H1 (cell line): ENCODE data around the gene LPAR2. TPM values are rescaled to one million over a fixed set of nuclear protein-coding genes. Genes with fewer than 3 reads are reported as not detected.

Experiments used
- BACH1 ChIP-seq: IDR thresholded peaks from 2 replicates; pipeline ENCODE4 v1.6.1; 2012; ENCODE audit warnings: low read length, improper control_type of control experiment
- CREB1 ChIP-seq: IDR thresholded peaks from 2 replicates; pipeline ENCODE4 v1.6.1; 2012; ENCODE audit warnings: inconsistent platforms
- GTF2F1 ChIP-seq: IDR thresholded peaks from 2 replicates; pipeline ENCODE4 v1.6.1; 2012; ENCODE audit warnings: low read depth, low read length, improper control_type of control experiment, borderline replicate concordance
- HDAC6 ChIP-seq: IDR thresholded peaks from one replicate; pipeline ENCODE4 v1.7.1; 2012; ENCODE audit warnings: low read depth, mild to moderate bottlenecking, inconsistent platforms, low read length, moderate library complexity
- JUND ChIP-seq: IDR thresholded peaks from 2 replicates; pipeline ENCODE4 v1.6.1; 2011; ENCODE audit warnings: mild to moderate bottlenecking, improper control_type of control experiment, low read length
- POLR2A ChIP-seq, 2 experiments: IDR thresholded peaks; 1 replicate in 1 of 2; 2 replicates in 1 of 2; pipeline ENCODE4 v1.6.1; 2011; ENCODE audit warnings: low read depth in 2 of 2, low read length in 2 of 2, mild to moderate bottlenecking in 2 of 2; ENCODE audit errors: control extremely low read depth in 1 of 2
- SIX5 ChIP-seq: IDR thresholded peaks from 2 replicates; pipeline ENCODE4 v1.6.1; 2011; ENCODE audit warnings: mild to moderate bottlenecking, low read depth, low read length
- TCF12 ChIP-seq: IDR thresholded peaks from 2 replicates; pipeline ENCODE4 v1.6.1; 2011; ENCODE audit warnings: low read depth, mild to moderate bottlenecking, low read length
- polyA plus RNA-seq, 7 experiments: library from polyadenylated mRNA; depleted of rRNA in 3 of 7; stranded (reverse) in 5 of 7; unstranded in 2 of 7; fragments of >200 nt in 5 of 7; fragments of 200-250 nt in 2 of 7; gene quantifications; 1 replicate in 5 of 7; 2 replicates in 1 of 7; 4 replicates in 1 of 7; pipeline versions ENCODE4 v1.2.1 to v1.2.3, GENCODE V29; 2011 to 2013; ENCODE audit warnings: missing spikeins in 2 of 7, mixed read lengths in 2 of 7
- total RNA-seq: library from RNA; stranded (reverse); fragmentation: NEBNext Ultra II Directional; extraction: Animal tissue kit (Norgen Biotek cat#: 25700); gene quantifications from 2 replicates; pipeline ENCODE4 v1.2.1, GENCODE V29; 2021
- TF ChIP-seq, protein P1 (sequence below): IDR thresholded peaks from 2 replicates; pipeline ENCODE4 v1.6.1; 2012; ENCODE audit warnings: low read length, inconsistent platforms
- TF ChIP-seq, protein P2 (sequence below): fragments of 300-600 bp; sonication (generic); IDR thresholded peaks from 2 replicates; pipeline ENCODE4 v1.7.1; 2012; ENCODE audit warnings: low read length, moderate library complexity, mild to moderate bottlenecking, inconsistent platforms; ENCODE audit not compliant: insufficient replicate concordance

The LPAR2 gene
- total and polyA plus RNA-seq, 2 of the 8 experiments (the other 6 are each of a cell fraction or from before 2014, with no cell fraction given), result 47.6 to 70.2 TPM

DNA sequence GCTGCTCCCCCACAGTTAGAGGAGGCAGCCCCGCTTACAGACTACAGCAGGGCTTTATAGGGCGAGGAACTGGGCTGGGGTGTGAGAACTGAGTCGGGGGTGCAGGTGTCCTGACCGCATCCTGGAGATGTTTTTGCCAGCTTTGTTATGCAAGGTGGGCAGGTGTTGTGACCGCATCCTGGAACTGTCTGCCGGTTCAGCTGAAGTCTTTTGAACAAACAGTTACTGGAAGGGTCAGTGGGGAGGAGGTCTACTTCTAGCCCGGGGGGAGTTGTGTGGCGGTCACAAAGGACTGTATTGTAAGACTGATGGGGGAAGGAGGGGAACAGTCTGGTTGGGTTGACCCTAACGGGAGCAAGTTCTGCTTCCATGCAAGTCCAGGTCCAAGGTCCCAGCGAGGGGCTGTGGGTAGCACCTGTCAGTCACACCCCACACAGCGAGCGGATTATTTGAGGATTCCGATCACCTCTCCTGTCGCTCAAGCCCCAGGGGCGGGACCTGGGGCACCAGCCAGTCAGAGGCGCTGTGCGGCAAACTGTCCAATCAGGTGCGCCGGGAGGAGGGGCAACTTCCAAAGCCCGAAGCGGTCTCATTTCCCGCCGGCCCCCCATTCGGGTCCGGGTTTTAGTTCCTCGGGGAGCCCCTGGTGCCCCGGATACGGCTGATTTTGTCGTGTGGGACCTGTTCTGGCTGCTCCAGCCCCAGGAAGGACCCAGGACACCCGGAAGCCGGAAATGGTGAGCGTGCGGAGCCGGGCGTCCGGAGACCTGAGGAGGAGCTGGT, 40.4 kb upstream of the LPAR2 start, which contains the start of gene ZNF101 (continued):
- TF ChIP-seq, protein P1, sequence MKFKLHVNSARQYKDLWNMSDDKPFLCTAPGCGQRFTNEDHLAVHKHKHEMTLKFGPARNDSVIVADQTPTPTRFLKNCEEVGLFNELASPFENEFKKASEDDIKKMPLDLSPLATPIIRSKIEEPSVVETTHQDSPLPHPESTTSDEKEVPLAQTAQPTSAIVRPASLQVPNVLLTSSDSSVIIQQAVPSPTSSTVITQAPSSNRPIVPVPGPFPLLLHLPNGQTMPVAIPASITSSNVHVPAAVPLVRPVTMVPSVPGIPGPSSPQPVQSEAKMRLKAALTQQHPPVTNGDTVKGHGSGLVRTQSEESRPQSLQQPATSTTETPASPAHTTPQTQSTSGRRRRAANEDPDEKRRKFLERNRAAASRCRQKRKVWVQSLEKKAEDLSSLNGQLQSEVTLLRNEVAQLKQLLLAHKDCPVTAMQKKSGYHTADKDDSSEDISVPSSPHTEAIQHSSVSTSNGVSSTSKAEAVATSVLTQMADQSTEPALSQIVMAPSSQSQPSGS, result no peak
- peak; percentile 79 for TF ChIP-seq TCF12
- TF ChIP-seq JUND, result no peak
- TF ChIP-seq, protein P2, sequence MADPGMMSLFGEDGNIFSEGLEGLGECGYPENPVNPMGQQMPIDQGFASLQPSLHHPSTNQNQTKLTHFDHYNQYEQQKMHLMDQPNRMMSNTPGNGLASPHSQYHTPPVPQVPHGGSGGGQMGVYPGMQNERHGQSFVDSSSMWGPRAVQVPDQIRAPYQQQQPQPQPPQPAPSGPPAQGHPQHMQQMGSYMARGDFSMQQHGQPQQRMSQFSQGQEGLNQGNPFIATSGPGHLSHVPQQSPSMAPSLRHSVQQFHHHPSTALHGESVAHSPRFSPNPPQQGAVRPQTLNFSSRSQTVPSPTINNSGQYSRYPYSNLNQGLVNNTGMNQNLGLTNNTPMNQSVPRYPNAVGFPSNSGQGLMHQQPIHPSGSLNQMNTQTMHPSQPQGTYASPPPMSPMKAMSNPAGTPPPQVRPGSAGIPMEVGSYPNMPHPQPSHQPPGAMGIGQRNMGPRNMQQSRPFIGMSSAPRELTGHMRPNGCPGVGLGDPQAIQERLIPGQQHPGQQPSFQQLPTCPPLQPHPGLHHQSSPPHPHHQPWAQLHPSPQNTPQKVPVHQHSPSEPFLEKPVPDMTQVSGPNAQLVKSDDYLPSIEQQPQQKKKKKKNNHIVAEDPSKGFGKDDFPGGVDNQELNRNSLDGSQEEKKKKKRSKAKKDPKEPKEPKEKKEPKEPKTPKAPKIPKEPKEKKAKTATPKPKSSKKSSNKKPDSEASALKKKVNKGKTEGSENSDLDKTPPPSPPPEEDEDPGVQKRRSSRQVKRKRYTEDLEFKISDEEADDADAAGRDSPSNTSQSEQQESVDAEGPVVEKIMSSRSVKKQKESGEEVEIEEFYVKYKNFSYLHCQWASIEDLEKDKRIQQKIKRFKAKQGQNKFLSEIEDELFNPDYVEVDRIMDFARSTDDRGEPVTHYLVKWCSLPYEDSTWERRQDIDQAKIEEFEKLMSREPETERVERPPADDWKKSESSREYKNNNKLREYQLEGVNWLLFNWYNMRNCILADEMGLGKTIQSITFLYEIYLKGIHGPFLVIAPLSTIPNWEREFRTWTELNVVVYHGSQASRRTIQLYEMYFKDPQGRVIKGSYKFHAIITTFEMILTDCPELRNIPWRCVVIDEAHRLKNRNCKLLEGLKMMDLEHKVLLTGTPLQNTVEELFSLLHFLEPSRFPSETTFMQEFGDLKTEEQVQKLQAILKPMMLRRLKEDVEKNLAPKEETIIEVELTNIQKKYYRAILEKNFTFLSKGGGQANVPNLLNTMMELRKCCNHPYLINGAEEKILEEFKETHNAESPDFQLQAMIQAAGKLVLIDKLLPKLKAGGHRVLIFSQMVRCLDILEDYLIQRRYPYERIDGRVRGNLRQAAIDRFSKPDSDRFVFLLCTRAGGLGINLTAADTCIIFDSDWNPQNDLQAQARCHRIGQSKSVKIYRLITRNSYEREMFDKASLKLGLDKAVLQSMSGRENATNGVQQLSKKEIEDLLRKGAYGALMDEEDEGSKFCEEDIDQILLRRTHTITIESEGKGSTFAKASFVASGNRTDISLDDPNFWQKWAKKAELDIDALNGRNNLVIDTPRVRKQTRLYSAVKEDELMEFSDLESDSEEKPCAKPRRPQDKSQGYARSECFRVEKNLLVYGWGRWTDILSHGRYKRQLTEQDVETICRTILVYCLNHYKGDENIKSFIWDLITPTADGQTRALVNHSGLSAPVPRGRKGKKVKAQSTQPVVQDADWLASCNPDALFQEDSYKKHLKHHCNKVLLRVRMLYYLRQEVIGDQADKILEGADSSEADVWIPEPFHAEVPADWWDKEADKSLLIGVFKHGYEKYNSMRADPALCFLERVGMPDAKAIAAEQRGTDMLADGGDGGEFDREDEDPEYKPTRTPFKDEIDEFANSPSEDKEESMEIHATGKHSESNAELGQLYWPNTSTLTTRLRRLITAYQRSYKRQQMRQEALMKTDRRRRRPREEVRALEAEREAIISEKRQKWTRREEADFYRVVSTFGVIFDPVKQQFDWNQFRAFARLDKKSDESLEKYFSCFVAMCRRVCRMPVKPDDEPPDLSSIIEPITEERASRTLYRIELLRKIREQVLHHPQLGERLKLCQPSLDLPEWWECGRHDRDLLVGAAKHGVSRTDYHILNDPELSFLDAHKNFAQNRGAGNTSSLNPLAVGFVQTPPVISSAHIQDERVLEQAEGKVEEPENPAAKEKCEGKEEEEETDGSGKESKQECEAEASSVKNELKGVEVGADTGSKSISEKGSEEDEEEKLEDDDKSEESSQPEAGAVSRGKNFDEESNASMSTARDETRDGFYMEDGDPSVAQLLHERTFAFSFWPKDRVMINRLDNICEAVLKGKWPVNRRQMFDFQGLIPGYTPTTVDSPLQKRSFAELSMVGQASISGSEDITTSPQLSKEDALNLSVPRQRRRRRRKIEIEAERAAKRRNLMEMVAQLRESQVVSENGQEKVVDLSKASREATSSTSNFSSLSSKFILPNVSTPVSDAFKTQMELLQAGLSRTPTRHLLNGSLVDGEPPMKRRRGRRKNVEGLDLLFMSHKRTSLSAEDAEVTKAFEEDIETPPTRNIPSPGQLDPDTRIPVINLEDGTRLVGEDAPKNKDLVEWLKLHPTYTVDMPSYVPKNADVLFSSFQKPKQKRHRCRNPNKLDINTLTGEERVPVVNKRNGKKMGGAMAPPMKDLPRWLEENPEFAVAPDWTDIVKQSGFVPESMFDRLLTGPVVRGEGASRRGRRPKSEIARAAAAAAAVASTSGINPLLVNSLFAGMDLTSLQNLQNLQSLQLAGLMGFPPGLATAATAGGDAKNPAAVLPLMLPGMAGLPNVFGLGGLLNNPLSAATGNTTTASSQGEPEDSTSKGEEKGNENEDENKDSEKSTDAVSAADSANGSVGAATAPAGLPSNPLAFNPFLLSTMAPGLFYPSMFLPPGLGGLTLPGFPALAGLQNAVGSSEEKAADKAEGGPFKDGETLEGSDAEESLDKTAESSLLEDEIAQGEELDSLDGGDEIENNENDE, result no peak
- TF ChIP-seq BACH1, result no peak
- peak; percentile 72 to 90 for TF ChIP-seq POLR2A (IDR thresholded peaks at IDR 0.05; ENCODE audit: control extremely low read depth in 1 of 2, low read depth in 2 of 2, low read length in 2 of 2)
- TF ChIP-seq SIX5, result no peak
- TF ChIP-seq CREB1, result no peak
- no peak for TF ChIP-seq GTF2F1
- TF ChIP-seq HDAC6, result no peak
